OCI-LY7 (cell line): ENCODE measurements around the gene CEP290. TPM values are rescaled to one million over a fixed set of nuclear protein-coding genes. Genes with fewer than 3 reads are reported as not detected.

ENCODE experiments used
- BruUV-seq: library from RNA; stranded (reverse); fragments of 400-500 nt; replicated peaks from 2 replicates; lab custom pipeline; 2021; lab: Mats Ljungman, UMichigan
- CTCF ChIA-PET: fragments of 300-600 bp; sonication (Branson Sonifier 250); formaldehyde crosslinking; loops from one replicate; lab custom pipeline; 2022; ENCODE audit warnings: antibody characterized with exemption; ENCODE audit not compliant: unreplicated experiment; lab: Charles Lee
- POLR2A ChIA-PET: fragments of 300-600 bp; sonication (Branson Sonifier 250); formaldehyde crosslinking; loops from one replicate; lab custom pipeline; 2022; ENCODE audit warnings: antibody characterized with exemption; lab: Charles Lee
- DNase-seq: peaks from one replicate; pipeline ENCODE4 v3.0.0-alpha.2; 2015; ENCODE audit warnings: low spot score
- H2AFZ ChIP-seq: fragments of 200-600 bp; sonication (generic), shearing (Covaris generic); 2 replicates; pipeline ENCODE4 v1.6.1; 2014; ENCODE audit warnings: mild to moderate bottlenecking, antibody characterized with exemption, low read length, moderate library complexity
- H3K27ac ChIP-seq: fragments of 200-600 bp; sonication (generic); 2 replicates; pipeline ENCODE4 v1.5.1; 2014; ENCODE audit warnings: mixed run types, low read depth, mild to moderate bottlenecking, moderate library complexity, low read length, inconsistent platforms; ENCODE audit not compliant: poor library complexity, severe bottlenecking
- H3K36me3 ChIP-seq: fragments of 200-600 bp; sonication (generic); 2 replicates; pipeline ENCODE4 v1.6.1; 2014; ENCODE audit warnings: mild to moderate bottlenecking, antibody characterized with exemption, low read length, moderate library complexity, mixed read lengths; ENCODE audit not compliant: insufficient read depth
- H3K4me1 ChIP-seq: fragments of 200-600 bp; sonication (generic); 2 replicates; pipeline ENCODE4 v1.5.1; 2014; ENCODE audit warnings: mild to moderate bottlenecking, low read length; ENCODE audit not compliant: insufficient read depth, poor library complexity, severe bottlenecking
- H3K4me2 ChIP-seq: fragments of 200-600 bp; sonication (generic); 2 replicates; pipeline ENCODE4 v1.6.1; 2014; ENCODE audit warnings: mild to moderate bottlenecking, low read length
- H3K4me3 ChIP-seq: fragments of 200-600 bp; sonication (generic); 2 replicates; pipeline ENCODE4 v1.5.1; 2014; ENCODE audit warnings: mild to moderate bottlenecking, low read depth, low read length; ENCODE audit not compliant: poor library complexity, severe bottlenecking
- H3K79me2 ChIP-seq: fragments of 200-600 bp; sonication (generic); 2 replicates; pipeline ENCODE4 v1.6.1; 2016; ENCODE audit warnings: low read depth, mild to moderate bottlenecking, low read length, moderate library complexity, mixed read lengths; ENCODE audit not compliant: insufficient read depth
- H3K9me2 ChIP-seq: fragments of 200-600 bp; sonication (generic); 2 replicates; pipeline ENCODE4 v1.6.1; 2016; ENCODE audit warnings: mild to moderate bottlenecking, low read length, mixed read lengths; ENCODE audit not compliant: insufficient read depth
- H3K9me3 ChIP-seq: fragments of 200-600 bp; sonication (generic); 2 replicates; pipeline ENCODE4 v1.6.1; 2014; ENCODE audit warnings: mild to moderate bottlenecking, mixed run types, low read length, mixed read lengths
- H4K20me1 ChIP-seq: fragments of 200-600 bp; sonication (generic); 2 replicates; pipeline ENCODE4 v1.6.1; 2014; ENCODE audit warnings: mild to moderate bottlenecking, antibody characterized with exemption, low read length, moderate library complexity, mixed read lengths; ENCODE audit not compliant: insufficient read depth
- EZH2phosphoT487 ChIP-seq: fragments of 200-600 bp; sonication (generic); IDR thresholded peaks from 2 replicates; pipeline ENCODE4 v1.6.1; 2018; ENCODE audit warnings: low read depth, borderline replicate concordance, mild to moderate bottlenecking, mixed run types, antibody characterized with exemption, low read length, moderate library complexity, mixed read lengths
- intact Hi-C: fragments of 100-400 bp; cut with micrococcal nuclease; formaldehyde crosslinking; loops from one replicate; pipeline ENCODE4 v1.10.0; 2022; ENCODE audit not compliant: unreplicated experiment
- total RNA-seq, 2 experiments: library from RNA; depleted of rRNA in 1 of 2; stranded (reverse); fragments of >200 nt in 1 of 2; shearing (Covaris generic) in 1 of 2; gene quantifications; 2 replicates each; pipeline ENCODE4 v1.2.3, GENCODE V29; 2014 to 2022
- TF ChIP-seq, protein P1 (sequence below): fragments of 200-600 bp; sonication (generic); conservative IDR thresholded peaks from 2 replicates; pipeline ENCODE4 v1.5.1; 2014; ENCODE audit warnings: mild to moderate bottlenecking, antibody characterized with exemption, low read length, moderate library complexity, mixed read lengths

CEP290 gene
- total RNA-seq, 2 experiments from 2014 or later = 12.6 to 22.4 TPM

DNA sequence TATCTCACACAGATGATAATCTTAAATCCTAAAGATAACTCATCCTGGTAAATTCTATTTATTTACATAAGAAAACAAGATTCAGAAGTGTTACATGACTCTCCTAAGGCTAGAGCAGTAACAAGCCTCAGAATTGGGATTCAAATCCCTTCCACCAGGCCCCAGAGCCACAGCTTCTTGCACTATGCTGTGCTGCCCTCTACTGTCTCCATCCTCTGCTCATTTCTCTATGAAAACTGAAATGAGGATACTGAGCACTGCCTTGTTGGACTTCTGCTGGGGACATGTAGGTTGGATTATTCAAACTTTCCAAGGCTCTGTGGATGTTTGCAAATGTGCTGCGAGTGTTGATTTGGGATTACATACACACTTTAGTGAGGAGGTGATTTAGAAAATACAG is 89.2 kb downstream of the CEP290 start:
- BruUV-seq = no TSS peak
- CTCF ChIA-PET = no interaction called here
- no peaks in the 10 kb centered on the region for H3K9me3 ChIP-seq

DNA sequence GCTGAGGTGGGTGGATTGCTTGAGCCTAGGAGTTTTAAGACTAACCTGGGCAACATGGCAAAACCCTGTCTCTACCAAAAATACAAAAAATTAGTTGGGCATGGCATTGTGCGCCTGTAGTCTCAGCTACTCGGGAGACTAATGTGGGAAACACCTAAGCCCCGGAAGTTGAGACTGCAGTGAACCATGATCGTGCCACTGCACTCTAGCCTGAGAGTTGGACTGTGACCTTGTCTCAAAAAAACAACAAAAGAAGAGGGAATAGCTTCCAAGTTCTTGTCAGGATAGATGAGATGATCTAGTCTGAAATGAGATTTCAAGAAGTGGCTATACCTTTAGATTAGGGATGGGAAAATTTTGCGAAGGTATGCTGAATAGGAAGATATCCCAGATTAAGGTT is 97.9 kb downstream of the CEP290 start:
- peaks cover 83% of the 10 kb centered on the region for H3K36me3 ChIP-seq
- TF ChIP-seq, protein P1, sequence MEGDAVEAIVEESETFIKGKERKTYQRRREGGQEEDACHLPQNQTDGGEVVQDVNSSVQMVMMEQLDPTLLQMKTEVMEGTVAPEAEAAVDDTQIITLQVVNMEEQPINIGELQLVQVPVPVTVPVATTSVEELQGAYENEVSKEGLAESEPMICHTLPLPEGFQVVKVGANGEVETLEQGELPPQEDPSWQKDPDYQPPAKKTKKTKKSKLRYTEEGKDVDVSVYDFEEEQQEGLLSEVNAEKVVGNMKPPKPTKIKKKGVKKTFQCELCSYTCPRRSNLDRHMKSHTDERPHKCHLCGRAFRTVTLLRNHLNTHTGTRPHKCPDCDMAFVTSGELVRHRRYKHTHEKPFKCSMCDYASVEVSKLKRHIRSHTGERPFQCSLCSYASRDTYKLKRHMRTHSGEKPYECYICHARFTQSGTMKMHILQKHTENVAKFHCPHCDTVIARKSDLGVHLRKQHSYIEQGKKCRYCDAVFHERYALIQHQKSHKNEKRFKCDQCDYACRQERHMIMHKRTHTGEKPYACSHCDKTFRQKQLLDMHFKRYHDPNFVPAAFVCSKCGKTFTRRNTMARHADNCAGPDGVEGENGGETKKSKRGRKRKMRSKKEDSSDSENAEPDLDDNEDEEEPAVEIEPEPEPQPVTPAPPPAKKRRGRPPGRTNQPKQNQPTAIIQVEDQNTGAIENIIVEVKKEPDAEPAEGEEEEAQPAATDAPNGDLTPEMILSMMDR = no peak
- TF ChIP-seq EZH2phosphoT487 = no peak

More for the DNA sequence above, 89.2 kb downstream of the CEP290 start:
- intact Hi-C loops = no loop called here
- DNase-seq = peak; percentile 30
- Histone ChIP-seq H3K36me3 (peaks cover 69% of the 10 kb centered on the region), H3K4me2 (no peak overlapping the region), H2AFZ (no peak overlapping the region), H3K9me2 (no peaks in the 10 kb centered on the region), H3K4me1 (no peaks in the 10 kb centered on the region), H3K27ac (no peak overlapping the region), H4K20me1 (no peaks in the 10 kb centered on the region), H3K79me2 (no peaks in the 10 kb centered on the region), H3K4me3 (no peak overlapping the region)
- POLR2A ChIA-PET = interaction anchor here (0.6 to 1.2 kb wide), 3 partner anchors 17 to 1294 kb away, joined by 3 to 4 read pairs (median 3); a partner anchor contains a TSS
- no peak for TF ChIP-seq EZH2phosphoT487
- TF ChIP-seq, protein P1 = peak; percentile 75

GRCh38 chr12:88037770-88038169 is 104.1 kb downstream of the CEP290 start:
- no TSS peak for BruUV-seq
- Histone ChIP-seq H3K4me2 (peak overlapping the region; percentile 90), H3K36me3 (peaks cover 26% of the 10 kb centered on the region; the same call in 1 of the 2 replicates), H2AFZ (no peak overlapping the region), H3K9me2 (no peaks in the 10 kb centered on the region), H3K79me2 (peaks cover 52% of the 10 kb centered on the region; the same call in 1 of the 2 replicates), H3K4me1 (peaks cover 19% of the 10 kb centered on the region), H3K27ac (no peak overlapping the region), H4K20me1 (peaks cover 19% of the 10 kb centered on the region; the same call in 1 of the 2 replicates), H3K4me3 (peak overlapping the region; percentile 78), H3K9me3 (no peaks in the 10 kb centered on the region)
- DNase-seq = no peak
- intact Hi-C loops = no loop called here
- ChIA-PET POLR2A (interaction anchor here (0.6 to 1.5 kb wide), 3 partner anchors 9 to 969 kb away, joined by 3 read pairs; no protein-coding TSS in a partner anchor), CTCF (no interaction called here)
- no peak for TF ChIP-seq EZH2phosphoT487
- TF ChIP-seq, protein P1 = no peak

More for the DNA sequence above, 97.9 kb downstream of the CEP290 start:
- ChIA-PET POLR2A (interaction anchor here (0.7 kb wide), 1 partner anchor 9 kb away, joined by 3 read pairs; a partner anchor contains a TSS), CTCF (no interaction called here)
- H3K9me2 ChIP-seq = no peaks in the 10 kb centered on the region
- H2AFZ ChIP-seq = no peak overlapping the region
- intact Hi-C loops = no loop called here
- H3K4me2 ChIP-seq = no peak overlapping the region
- H3K4me1 ChIP-seq = no peaks in the 10 kb centered on the region
- DNase-seq = no peak
- BruUV-seq = no TSS peak
- no peaks in the 10 kb centered on the region for H3K9me3 ChIP-seq
- H3K79me2 ChIP-seq = peaks cover 21% of the 10 kb centered on the region; the same call in 1 of the 2 replicates
- H3K4me3 ChIP-seq = no peak overlapping the region
- peaks cover 6% of the 10 kb centered on the region; the same call in 1 of the 2 replicates for H4K20me1 ChIP-seq
- H3K27ac ChIP-seq = no peak overlapping the region
